GF-D8 (cell line): ENCODE data around the gene SLC35F1.
"Not testable (repeated sequence)": the region's sequence is repeated elsewhere in the genome, so short reads cannot be mapped to it uniquely, and the experiment has no call there.

Experiments used
- DNase-seq: peaks from one replicate; lab custom pipeline; 2025; lab: John Stamatoyannopoulos, UW

The SLC35F1 gene

GRCh38 chr6:117906958-117907600 lies at the start of gene SLC35F1:
TSS of gene SLC35F1 (plus strand) at chr6:117907264.
- DNase-seq = no peak

DNA sequence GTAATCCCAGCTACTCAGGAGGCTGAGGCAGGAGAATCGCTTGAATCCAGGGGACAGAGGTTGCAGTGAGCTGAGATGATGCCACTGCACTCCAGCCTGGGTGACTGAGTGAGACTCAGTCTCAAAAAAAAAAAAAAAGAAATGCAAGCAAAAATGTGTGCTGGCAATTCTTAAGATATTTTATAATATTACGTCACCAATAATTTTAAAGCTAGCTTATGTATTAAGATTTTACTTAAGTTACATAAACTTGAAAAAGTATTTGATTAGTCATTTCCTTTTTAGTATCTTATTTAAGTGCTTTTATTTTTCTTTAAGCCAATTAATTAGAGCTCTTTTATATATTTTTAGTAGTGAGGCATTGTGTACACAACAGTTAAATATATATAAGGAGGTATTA lies 48.5 kb upstream of the SLC35F1 start:
- DNase-seq = not testable (repeated sequence)

DNA sequence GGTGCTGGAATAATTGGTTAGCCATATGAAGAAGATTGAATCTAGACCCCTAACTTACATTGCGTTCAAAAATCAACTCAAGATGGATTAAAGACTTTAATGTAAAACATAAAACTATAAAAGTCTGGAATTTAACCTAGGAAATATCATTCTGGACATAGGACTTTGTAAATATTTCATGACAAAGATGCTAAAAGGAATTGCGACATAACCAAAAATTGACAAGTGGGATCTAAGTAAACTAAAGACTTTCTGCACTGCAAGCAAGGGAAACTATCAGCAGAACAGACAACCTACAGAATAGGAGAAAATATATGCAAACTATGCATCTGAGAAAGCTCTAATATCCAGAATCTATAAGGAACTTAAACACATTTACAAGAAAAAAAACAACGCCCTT lies 45.5 kb upstream of the SLC35F1 start:
- no peak for DNase-seq

DNA sequence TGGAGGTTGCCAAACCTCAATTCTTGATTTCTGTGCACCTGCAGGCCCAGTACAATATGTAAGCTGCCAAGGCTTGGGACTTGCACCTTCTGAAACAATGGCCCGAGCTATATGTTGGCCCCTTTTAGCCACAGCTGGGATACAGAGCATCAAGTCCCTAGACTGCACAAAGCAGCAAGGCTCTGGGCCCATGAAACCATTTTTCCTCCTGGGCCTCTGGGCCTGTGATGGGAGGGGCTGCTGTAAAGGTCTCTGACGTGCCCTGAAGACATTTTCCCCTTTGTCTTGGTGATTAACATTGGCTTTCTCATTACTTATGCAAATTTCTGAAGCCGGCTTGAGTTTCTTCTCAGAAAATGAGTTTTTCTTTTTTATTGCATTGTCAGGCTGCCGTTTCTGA lies 40.5 kb upstream of the SLC35F1 start:
- no peak for DNase-seq

GRCh38 chr6:117870486-117871242 lies 36.4 kb upstream of the SLC35F1 start:
- DNase-seq = no peak

DNA sequence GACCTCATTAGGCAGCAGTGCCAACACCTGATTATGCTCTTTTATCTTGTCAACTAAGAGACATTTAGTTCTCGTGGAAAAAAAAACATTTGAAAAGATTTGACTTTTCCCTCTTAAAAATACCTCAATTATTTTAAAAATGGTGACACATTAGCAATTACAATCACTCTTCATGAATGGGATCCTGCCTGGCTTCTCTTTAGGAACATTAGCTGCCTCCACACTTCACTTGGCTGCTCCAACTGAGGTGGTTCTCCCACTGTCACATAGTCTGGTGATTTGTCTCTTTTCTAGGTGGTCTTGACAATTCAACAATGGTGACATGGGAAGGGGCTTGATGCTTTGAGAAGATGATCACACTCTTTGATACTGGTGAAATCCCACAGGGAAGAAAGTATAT lies 26.2 kb upstream of the SLC35F1 start:
- no peak for DNase-seq

GRCh38 chr6:117890172-117890571 lies 16.9 kb upstream of the SLC35F1 start:
- no peak for DNase-seq

DNA sequence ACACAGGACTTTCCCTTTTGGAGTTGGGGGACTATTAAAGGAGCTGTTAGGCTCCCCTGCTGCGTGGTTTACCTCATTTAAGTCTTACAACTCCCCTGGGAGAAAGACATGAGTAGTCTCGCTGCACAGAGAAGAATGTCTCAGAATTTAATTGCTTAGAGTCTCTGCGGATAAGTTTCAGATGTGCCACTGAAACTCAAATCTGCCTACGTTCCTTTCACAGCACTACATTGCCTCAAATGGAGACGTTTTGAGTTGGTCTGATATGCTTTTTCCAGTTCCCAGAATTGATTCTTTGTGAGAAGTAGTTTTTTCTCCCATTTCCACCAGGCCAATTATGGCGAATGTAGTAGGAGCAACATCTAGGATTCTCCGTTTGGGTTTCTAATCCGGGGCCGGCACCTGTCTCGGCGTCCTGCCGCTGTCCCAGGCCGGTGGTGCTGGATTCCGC lies 532 bp upstream of the SLC35F1 start:
- DNase-seq = no peak

DNA sequence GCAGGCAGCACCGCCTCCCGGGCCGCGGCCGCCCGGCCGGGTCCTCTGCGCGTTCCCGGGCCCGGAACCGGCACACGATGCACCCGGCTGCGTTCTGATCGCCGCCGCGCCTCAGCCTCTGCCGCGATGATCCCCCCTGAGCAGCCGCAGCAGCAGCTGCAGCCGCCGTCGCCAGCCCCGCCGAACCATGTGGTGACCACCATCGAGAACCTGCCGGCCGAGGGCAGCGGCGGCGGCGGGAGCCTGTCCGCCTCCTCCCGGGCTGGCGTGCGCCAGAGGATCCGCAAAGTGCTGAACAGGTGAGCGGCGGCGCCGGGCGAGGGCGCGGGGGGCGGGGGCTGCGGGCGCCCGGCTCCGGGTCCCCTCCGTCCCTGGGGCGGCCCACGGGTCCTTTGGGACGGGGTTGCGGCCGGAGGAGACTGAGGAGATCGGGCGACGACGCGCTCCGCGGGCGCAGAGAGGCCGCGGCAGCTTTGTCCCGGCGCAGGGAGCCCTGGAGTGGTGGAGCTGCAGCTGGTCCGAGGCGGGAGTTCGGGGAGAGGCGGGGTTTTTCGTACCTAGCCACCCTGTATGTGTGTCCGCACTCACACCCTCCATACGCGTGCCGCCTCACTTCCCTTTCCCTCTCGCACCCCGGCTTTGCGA lies 659 bp downstream of the SLC35F1 start:
- DNase-seq = no peak

DNA sequence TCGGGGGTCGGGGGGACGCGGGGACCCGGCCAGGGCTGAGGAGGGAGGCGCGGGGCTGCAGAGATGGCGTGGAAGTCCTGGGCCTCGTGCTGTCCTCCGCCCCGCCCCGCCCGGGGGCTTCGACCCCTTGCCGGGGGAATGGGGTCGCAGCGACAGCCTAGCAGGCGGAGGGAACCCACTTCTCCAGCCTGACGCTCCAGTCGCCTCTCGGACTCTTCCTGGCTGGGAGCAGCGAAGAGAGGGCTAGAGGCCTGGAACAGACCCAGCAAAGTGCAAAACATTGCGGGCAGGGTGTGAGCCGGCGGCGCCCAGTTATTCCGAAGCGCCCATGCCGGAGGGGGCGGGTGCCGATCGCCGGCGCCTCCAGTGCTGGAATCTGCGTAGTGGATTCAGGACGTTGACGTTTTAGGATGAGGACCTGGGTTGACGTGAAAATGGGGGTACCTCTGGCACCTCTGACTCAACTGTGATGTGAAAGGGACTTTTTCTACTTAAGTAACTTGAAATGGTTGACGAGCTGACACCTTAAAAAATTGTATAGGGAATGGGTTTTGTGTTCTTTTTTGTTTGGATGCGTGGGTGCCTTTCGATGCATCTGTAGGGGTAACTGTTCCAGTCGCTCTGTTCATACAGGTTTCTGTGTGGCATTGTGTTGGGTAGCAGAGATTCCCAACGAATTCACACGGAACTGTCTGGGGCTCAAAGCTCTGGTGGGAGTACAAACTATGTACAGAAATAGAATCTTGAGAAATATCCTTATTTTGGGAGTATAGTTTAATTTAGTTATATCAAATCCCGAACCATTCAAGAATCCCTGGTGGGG lies 1.4 kb downstream of the SLC35F1 start:
- DNase-seq = no peak

- no peak for DNase-seq
These were observed 2.6 kb downstream of the SLC35F1 start for GRCh38 chr6:117909638-117910037.

DNA sequence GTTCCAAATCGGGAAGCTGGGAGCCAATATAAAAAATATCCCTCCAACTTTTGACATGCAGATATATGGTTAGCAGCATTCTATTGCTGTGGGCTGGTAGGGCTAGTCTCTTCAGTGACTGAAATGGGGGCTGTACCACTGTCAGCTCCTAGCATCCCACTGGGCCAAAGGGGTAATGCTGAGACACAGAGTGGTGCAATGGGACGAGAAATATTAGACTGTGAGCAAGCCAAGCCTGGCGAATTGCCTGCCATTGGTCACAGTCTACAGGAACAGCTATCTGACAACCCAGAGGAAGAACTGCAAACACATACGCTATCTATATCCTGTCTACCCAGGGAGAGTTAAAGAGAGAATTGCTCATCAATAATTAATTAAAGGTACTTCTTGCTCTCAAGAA lies 3.5 kb downstream of the SLC35F1 start:
- no peak for DNase-seq

- no peak for DNase-seq
These were observed 4.1 kb downstream of the SLC35F1 start for GRCh38 chr6:117911150-117911549.

DNA sequence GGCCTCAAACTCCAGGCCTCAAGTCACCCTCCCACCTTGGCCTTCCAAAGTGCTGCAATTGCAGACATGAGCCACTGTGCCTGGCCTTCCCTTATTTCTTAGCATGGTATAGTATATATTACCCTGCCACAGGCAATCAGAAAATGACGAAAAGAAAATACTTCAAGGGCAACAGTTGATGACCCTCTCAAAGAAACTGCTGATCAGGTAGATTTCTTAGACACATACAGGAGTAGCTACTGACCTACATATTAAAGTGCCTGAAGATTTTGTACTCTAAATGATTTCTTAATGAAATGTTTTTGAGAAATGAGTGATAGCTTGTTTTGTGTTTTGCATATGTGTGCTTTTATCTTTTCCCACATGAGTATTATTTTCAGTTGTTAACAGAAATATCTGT lies 4.6 kb downstream of the SLC35F1 start:
- no peak for DNase-seq

DNA sequence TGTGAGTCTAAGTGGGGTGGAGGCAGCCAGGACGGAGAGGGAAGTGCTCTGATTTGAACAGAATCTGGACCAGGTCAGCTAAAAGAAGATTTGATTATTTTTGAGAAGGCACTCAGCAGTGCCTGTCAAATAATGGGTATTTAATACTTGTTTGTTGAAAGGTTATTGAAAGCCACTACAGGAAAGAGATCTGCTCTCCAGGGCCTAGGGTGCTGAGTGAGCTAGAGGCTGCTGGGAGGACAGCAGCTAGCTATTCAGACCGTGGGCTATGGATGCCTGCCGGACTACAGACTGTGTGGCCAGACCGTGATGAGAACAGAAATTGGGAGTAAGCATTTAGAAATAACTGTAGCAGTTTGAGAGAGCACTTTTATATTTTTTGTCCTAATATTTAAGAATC lies 8.8 kb downstream of the SLC35F1 start:
- DNase-seq = no peak

GRCh38 chr6:117916483-117916882 lies 9.4 kb downstream of the SLC35F1 start:
- no peak for DNase-seq

GRCh38 chr6:117917176-117917575 lies 10.1 kb downstream of the SLC35F1 start:
- DNase-seq = no peak

GRCh38 chr6:117918454-117918853 lies 11.4 kb downstream of the SLC35F1 start:
- DNase-seq = no peak

GRCh38 chr6:117919275-117919674 lies 12.2 kb downstream of the SLC35F1 start:
- DNase-seq = no peak

GRCh38 chr6:117919775-117920729 lies 13.0 kb downstream of the SLC35F1 start:
- DNase-seq = no peak

DNA sequence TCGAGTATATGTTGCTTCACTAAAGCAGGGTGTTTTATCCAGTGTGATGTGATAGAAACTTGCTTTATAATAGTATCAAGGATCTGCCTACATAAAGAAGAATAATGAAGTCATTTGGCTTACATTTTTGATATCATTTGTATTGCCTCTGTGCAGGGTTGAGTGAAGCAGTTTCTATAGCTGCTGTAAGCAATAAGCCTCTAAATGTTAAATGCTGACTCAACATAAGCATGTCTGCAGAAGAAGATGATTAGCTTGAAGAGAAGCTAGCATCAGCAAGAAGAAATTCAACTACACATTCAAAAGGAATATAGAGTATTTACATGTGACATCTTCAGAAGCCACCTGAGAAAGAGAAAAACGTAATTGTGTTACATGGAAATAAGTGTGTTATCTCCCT lies 17.6 kb downstream of the SLC35F1 start:
- DNase-seq = no peak
